ENCODE data around the gene KNG1.

KNG1 gene

GRCh38 chr3:186760141-186760833 lies 43.1 kb downstream of the KNG1 start:
- no peak overlapping the region for H3K4me3 ChIP-seq (ENCODE audit: low read depth, low read length)

GRCh38 chr3:186760897-186761447 lies 43.8 kb downstream of the KNG1 start:
- no peak for DNase-seq (ENCODE audit: low read depth)
- no peak overlapping the region for H3K4me3 ChIP-seq (ENCODE audit: low read depth, low read length)

More at GRCh38 chr3:186760141-186760833, 43.1 kb downstream of the KNG1 start:
- no peak for DNase-seq (ENCODE audit: low read depth)

- DNase-seq (ENCODE audit: low read depth), result no peak
- H3K4me3 ChIP-seq (ENCODE audit: low read depth, low read length), result peak overlapping the region; percentile 42
These were observed 55.1 kb downstream of the KNG1 start for GRCh38 chr3:186772281-186772694.

DNA sequence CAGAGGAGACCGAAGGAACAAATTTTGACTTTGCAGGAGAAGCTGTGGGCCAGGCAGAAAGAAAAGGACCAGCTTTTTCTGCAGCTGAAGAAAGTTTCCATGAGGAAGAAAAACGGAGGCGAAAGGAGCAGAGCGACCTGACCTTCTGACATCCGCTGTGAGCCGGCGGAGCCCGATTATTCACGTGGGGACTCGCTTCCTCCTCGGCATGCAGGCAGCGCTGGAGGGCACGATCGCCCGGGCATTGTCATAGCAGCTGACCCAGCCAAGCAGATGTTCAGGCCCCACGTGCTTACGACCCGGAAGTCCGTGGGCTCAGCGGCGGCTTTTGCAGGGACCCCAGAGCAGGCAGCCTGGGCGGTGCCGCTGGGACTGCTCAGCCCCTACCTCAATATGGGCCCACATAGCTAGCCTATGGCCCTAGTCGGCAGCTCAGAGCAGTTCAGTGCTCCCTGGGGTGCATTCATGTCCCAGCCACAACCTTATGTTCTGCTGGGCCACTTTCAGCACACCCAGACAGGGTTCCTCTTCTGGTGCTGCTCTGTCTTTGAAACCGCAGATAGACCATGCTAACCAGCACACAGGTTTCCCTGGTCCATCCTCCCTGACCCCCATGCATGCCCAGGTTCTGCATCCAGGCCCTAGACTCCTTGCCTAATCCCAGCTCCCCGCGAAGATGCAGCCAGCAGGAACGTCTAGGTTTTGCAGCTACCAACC lies 55.7 kb downstream of the KNG1 start:
- no peak for DNase-seq (ENCODE audit: low read depth)
- H3K4me3 ChIP-seq (ENCODE audit: low read depth, low read length), result peak overlapping the region; percentile 42

- no peak for DNase-seq (ENCODE audit: low read depth)
- no peak overlapping the region for H3K4me3 ChIP-seq (ENCODE audit: low read depth, low read length)
These were observed 58.8 kb downstream of the KNG1 start for GRCh38 chr3:186775999-186776398.

DNA sequence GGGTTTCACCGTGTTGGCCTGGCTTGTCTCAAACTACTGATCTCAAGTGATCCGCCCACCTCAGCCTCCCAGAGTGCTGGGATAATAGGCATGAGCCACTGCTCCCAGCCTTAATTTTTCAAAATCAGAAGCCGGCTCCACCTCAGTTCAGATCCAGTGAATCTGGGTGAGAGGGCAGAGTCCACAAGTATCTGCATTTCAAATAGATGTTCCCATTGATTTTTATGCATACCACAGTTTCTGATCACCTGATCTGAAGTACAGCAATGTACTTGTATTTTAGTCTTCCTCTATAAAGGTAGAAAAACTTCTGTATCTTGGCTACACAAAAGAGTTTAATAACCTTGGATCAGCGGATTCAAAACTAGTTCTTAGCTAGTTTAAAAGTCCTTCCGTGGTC lies 62.0 kb downstream of the KNG1 start:
- no peak for DNase-seq (ENCODE audit: low read depth)
- no peak overlapping the region for H3K4me3 ChIP-seq (ENCODE audit: low read depth, low read length)

DNA sequence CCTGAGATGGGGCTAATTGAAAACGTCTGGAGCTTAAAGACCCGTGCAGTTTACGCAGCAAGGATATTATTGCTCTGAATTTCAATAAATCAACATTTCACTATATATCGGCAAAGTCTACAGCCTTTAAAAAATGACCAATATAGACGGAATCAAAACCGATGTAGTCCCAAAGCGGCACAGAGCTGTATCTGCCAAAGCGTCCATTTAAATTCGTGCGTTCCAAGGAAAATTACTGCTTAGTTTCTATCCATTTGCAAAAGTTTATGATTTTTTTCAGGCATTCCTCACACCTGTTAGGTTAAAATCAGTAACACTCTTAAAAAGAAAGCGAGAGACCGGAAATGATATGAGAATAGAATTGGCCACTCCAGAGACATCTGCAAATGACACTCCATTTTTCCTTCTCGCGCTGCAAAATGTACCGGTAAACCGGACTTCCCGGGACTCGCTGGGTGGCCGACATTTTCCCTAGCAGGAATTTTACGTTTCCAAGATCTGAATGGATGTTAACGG lies 65.4 kb downstream of the KNG1 start:
- H3K4me3 ChIP-seq (ENCODE audit: low read depth, low read length), result peak overlapping the region; percentile 73
- DNase-seq (ENCODE audit: low read depth), result no peak

GRCh38 chr3:186783058-186783730 lies 66.0 kb downstream of the KNG1 start, which contains the start of gene EIF4A2:
TSS of gene EIF4A2 (plus strand) at chr3:186783577. CDS start at chr3:186783611, 34 bp downstream.
- DNase-seq (ENCODE audit: low read depth), result peak; percentile 66
- H3K4me3 ChIP-seq (ENCODE audit: low read depth, low read length), result peak within 1 kb of the TSS; percentile 73

GRCh38 chr3:186783731-186784515 lies 66.8 kb downstream of the KNG1 start:
- peak; percentile 37 for DNase-seq (ENCODE audit: low read depth)

GRCh38 chr3:186784820-186785494 lies 67.8 kb downstream of the KNG1 start:
- no peak for DNase-seq (ENCODE audit: low read depth)
- peak overlapping the region; percentile 73 for H3K4me3 ChIP-seq (ENCODE audit: low read depth, low read length)

More at GRCh38 chr3:186783731-186784515, 66.8 kb downstream of the KNG1 start:
- H3K4me3 ChIP-seq (ENCODE audit: low read depth, low read length), result peak overlapping the region; percentile 73

GRCh38 chr3:186785495-186786018 lies 68.4 kb downstream of the KNG1 start:
- no peak for DNase-seq (ENCODE audit: low read depth)
- H3K4me3 ChIP-seq (ENCODE audit: low read depth, low read length), result peak overlapping the region; percentile 73

GRCh38 chr3:186786922-186787321 lies 69.8 kb downstream of the KNG1 start:
- H3K4me3 ChIP-seq (ENCODE audit: low read depth, low read length), result no peak overlapping the region

GRCh38 chr3:186787642-186788481 lies 70.7 kb downstream of the KNG1 start:
- H3K4me3 ChIP-seq (ENCODE audit: low read depth, low read length), result no peak overlapping the region
- no peak for DNase-seq (ENCODE audit: low read depth)

More at GRCh38 chr3:186786922-186787321, 69.8 kb downstream of the KNG1 start:
- no peak for DNase-seq (ENCODE audit: low read depth)

- no peak overlapping the region for H3K4me3 ChIP-seq (ENCODE audit: low read depth, low read length)
- DNase-seq (ENCODE audit: low read depth), result no peak
These were observed 71.6 kb downstream of the KNG1 start for GRCh38 chr3:186788482-186789370.

- no peak for DNase-seq (ENCODE audit: low read depth)
These were observed 72.5 kb downstream of the KNG1 start for GRCh38 chr3:186789554-186790260.

More at GRCh38 chr3:186789554-186790260, 72.5 kb downstream of the KNG1 start:
- H3K4me3 ChIP-seq (ENCODE audit: low read depth, low read length), result no peak overlapping the region

All from skeletal muscle cell (primary cell).